GM12878 (cell line): ENCODE results near the gene OR10G8. TPM values are rescaled to one million over a fixed set of nuclear protein-coding genes. Genes with fewer than 3 reads are reported as not detected.

ENCODE experiments used
- ATAC-seq: fragments of 200-7000 bp; cut with Tn5 transposase; 3 replicates; pipeline ENCODE4 v1.9.1; 2020; ENCODE audit warnings: mild to moderate bottlenecking, moderate library complexity
- BruUV-seq: library from RNA; stranded (reverse); fragments of 400-500 nt; replicated peaks from 2 replicates; lab custom pipeline; 2021; lab: Mats Ljungman, UMichigan
- CTCF ChIA-PET: fragments of 300-600 bp; sonication (Branson Sonifier 250); formaldehyde crosslinking; extraction: SDS; loops from one replicate; lab custom pipeline; 2021; ENCODE audit warnings: inconsistent platforms; lab: Yijun Ruan, JAX
- POLR2A ChIA-PET: fragments of 350-600 bp; formaldehyde crosslinking; extraction: SDS; loops from one replicate; lab custom pipeline; 2021; ENCODE audit warnings: inconsistent platforms; lab: Charles Lee
- RAD21 ChIA-PET: fragments of 300-600 bp; sonication (Branson Sonifier 250); formaldehyde crosslinking; loops from one replicate; lab custom pipeline; 2023; ENCODE audit warnings: antibody characterized with exemption; ENCODE audit not compliant: unreplicated experiment; lab: Charles Lee
- SMC1A ChIA-PET: fragments of 300-600 bp; sonication (Branson Sonifier 250); formaldehyde crosslinking; loops from one replicate; lab custom pipeline; 2023; ENCODE audit not compliant: unreplicated experiment, uncharacterized antibody; lab: Charles Lee
- DNase-seq: peaks from one replicate; pipeline ENCODE4 v3.0.0-alpha.2; 2011; ENCODE audit warnings: low read depth, low spot score
- FAIRE-seq: peaks from 3 replicates; lab custom pipeline; 2011; peaks lifted over from hg19 to GRCh38; lab: Jason Lieb, UNC
- H2AFZ ChIP-seq: 2 replicates; pipeline ENCODE4 v1.6.0; 2011; ENCODE audit warnings: low read depth, low read length, control low read depth; ENCODE audit not compliant: control insufficient read depth
- H3K27ac ChIP-seq: 2 replicates; pipeline ENCODE4 v1.5.1; 2011; ENCODE audit warnings: control low read depth; ENCODE audit not compliant: control insufficient read depth, insufficient read depth
- H3K27me3 ChIP-seq, 2 experiments: replicated peaks in 1 of 2; 2 replicates each; pipeline versions ENCODE4 v1.6.0 to v1.6.1; 2011; ENCODE audit warnings: low read length in 1 of 2; ENCODE audit not compliant: control insufficient read depth in 2 of 2, insufficient read depth in 2 of 2
- H3K36me3 ChIP-seq, 2 experiments: 2 replicates each; pipeline ENCODE4 v1.5.1; 2011; ENCODE audit warnings: low read length in 1 of 2; ENCODE audit not compliant: control insufficient read depth in 2 of 2, insufficient read depth in 2 of 2
- H3K4me1 ChIP-seq: 2 replicates; pipeline ENCODE4 v1.6.1; 2011; ENCODE audit warnings: mild to moderate bottlenecking, low read length, moderate library complexity, mixed read lengths; ENCODE audit not compliant: control insufficient read depth, insufficient read depth
- H3K4me2 ChIP-seq: 2 replicates; pipeline ENCODE4 v1.6.0; 2011; ENCODE audit warnings: control low read depth; ENCODE audit not compliant: control insufficient read depth, insufficient read depth
- H3K4me3 ChIP-seq: fragments of 200-600 bp; sonication (generic); 2 replicates; pipeline ENCODE4 v1.5.1; 2016
- H3K79me2 ChIP-seq: 2 replicates; pipeline ENCODE4 v1.6.0; 2011; ENCODE audit warnings: low read length; ENCODE audit not compliant: control insufficient read depth, insufficient read depth
- H3K9ac ChIP-seq: 2 replicates; pipeline ENCODE4 v1.8.0; 2011; ENCODE audit warnings: low read length, control low read depth, mixed read lengths; ENCODE audit not compliant: control insufficient read depth, insufficient read depth
- H3K9me3 ChIP-seq: replicated peaks from 3 replicates; pipeline ENCODE4 v1.5.1; 2011; ENCODE audit warnings: mild to moderate bottlenecking, low read length; ENCODE audit not compliant: control insufficient read depth, insufficient read depth
- H4K20me1 ChIP-seq: 2 replicates; pipeline ENCODE4 v1.6.0; 2011; ENCODE audit not compliant: control insufficient read depth, insufficient read depth
- CBX5 ChIP-seq: sonication (generic); IDR thresholded peaks from 2 replicates; pipeline ENCODE4 v1.6.1; 2016; ENCODE audit warnings: low read depth, moderate library complexity, mild to moderate bottlenecking, inconsistent platforms
- CEBPZ ChIP-seq: fragments of 150-350 bp; IDR thresholded peaks from 2 replicates; pipeline ENCODE4 v1.6.1; 2016; ENCODE audit warnings: low read depth, low read length
- CHD2 ChIP-seq: IDR thresholded peaks from 2 replicates; pipeline ENCODE4 v1.6.1; 2011; ENCODE audit warnings: low read depth, low read length, improper control_type of control experiment, borderline replicate concordance
- CREB1 ChIP-seq: IDR thresholded peaks from 2 replicates; pipeline ENCODE4 v1.6.1; 2012; ENCODE audit warnings: low read depth, mild to moderate bottlenecking, inconsistent platforms
- EP300 ChIP-seq, 2 experiments: fragments of 150-350 bp in 1 of 2; IDR thresholded peaks; 2 replicates each; pipeline ENCODE4 v1.6.1; 2011 to 2012; ENCODE audit warnings: low read depth in 2 of 2, low read length in 2 of 2, borderline replicate concordance in 1 of 2, improper control_type of control experiment in 1 of 2, inconsistent platforms in 1 of 2; ENCODE audit not compliant: control insufficient read depth in 1 of 2
- JUNB ChIP-seq: IDR thresholded peaks from 2 replicates; pipeline ENCODE4 v1.6.1; 2016; ENCODE audit warnings: antibody characterized with exemption, mild to moderate bottlenecking
- RCOR1 ChIP-seq: conservative IDR thresholded peaks from 2 replicates; pipeline ENCODE4 v1.6.1; 2012; ENCODE audit warnings: low read depth, low read length, improper control_type of control experiment
- RFX5 ChIP-seq: IDR thresholded peaks from 2 replicates; pipeline ENCODE4 v1.6.1; 2011; ENCODE audit warnings: low read depth, low read length, improper control_type of control experiment
- SIX5 ChIP-seq: IDR thresholded peaks from 2 replicates; pipeline ENCODE4 v1.6.1; 2011; ENCODE audit warnings: mild to moderate bottlenecking, low read depth, low read length, moderate library complexity; ENCODE audit not compliant: severe bottlenecking
- TCF7 ChIP-seq: IDR thresholded peaks from 2 replicates; pipeline ENCODE4 v1.6.1; 2014; ENCODE audit warnings: antibody characterized with exemption, borderline replicate concordance
- USF2 ChIP-seq: IDR thresholded peaks from 2 replicates; pipeline ENCODE4 v1.6.1; 2011; ENCODE audit warnings: low read depth, low read length, improper control_type of control experiment, borderline replicate concordance
- ZNF622 ChIP-seq: fragments of 450-650 bp; IDR thresholded peaks from 2 replicates; pipeline ENCODE4 v1.6.1; 2017; ENCODE audit warnings: mild to moderate bottlenecking, inconsistent platforms
- ZNF687 ChIP-seq: fragments of 450-650 bp; IDR thresholded peaks from 2 replicates; pipeline ENCODE4 v1.6.1; 2017; ENCODE audit warnings: mild to moderate bottlenecking, moderate library complexity
- in situ Hi-C: fragments of 300-500 bp; cut with MboI; formaldehyde crosslinking; loops from 9 replicates; pipeline ENCODE4 v1.14.3; 2018; ENCODE audit warnings: mixed read lengths
- intact Hi-C: fragments of 100-400 bp; cut with micrococcal nuclease; formaldehyde crosslinking; loops from one replicate; pipeline ENCODE4 v1.14.2; 2022; ENCODE audit not compliant: unreplicated experiment
- polyA plus RNA-seq, 11 experiments: library from polyadenylated mRNA; depleted of rRNA in 4 of 11; unstranded in 6 of 11; stranded (reverse) in 5 of 11; fragments of >200 nt; fragmentation: Nextera tagmentation in 4 of 11; fragmentation: Illumina TruSeq in 1 of 11; extraction: Ambion mirVana in 4 of 11; extraction: Trizol in 1 of 11; gene quantifications; 1 replicate in 1 of 11; 2 replicates in 10 of 11; pipeline versions ENCODE4 v1.2.1 to v1.2.3, GENCODE V29; 2011 to 2016; ENCODE audit warnings: inconsistent platforms in 2 of 11, missing spikeins in 2 of 11, low read depth in 1 of 11
- total RNA-seq, 4 experiments: library from RNA; depleted of rRNA in 3 of 4; stranded (reverse); fragments of >200 nt in 3 of 4; fragmentation: Illumina TruSeq in 1 of 4; extraction: Trizol in 1 of 4; gene quantifications; 2 replicates each; pipeline versions ENCODE4 v1.2.1 to v1.2.3, GENCODE V29; 2013 to 2021

The OR10G8 gene
- total and polyA plus RNA-seq, 10 of the 15 experiments (the other 5 are each of a cell fraction or from before 2014, with no cell fraction given): not detected

- TF ChIP-seq USF2 (no peak), ZNF687 (no peak), TCF7 (no peak), RCOR1 (no peak), CREB1 (no peak)
Observed at GRCh38 chr11:124026498-124026897, at the start of gene OR10G8 (continued).

GRCh38 chr11:123977731-123978347, 48.8 kb upstream of the OR10G8 start, which contains the start of gene OR10S1:
OR10S1 (minus strand) TSS chr11:123977781; CDS start chr11:123977664, 117 bp downstream.
- no peaks in the 10 kb centered on the region for H4K20me1 ChIP-seq
- no peaks in the 10 kb centered on the region for H3K36me3 ChIP-seq
- no peaks in the 10 kb centered on the region for H3K27me3 ChIP-seq
- H3K4me1 ChIP-seq: no peaks in the 10 kb centered on the region
- no peak within 1 kb of the TSS for H3K27ac ChIP-seq
- DNase-seq (no peak), FAIRE-seq (no peak), ATAC-seq (no peak)
- ChIA-PET RAD21 (no interaction called here), CTCF (no interaction called here), POLR2A (no interaction called here), SMC1A (no interaction called here)
- no peak within 1 kb of the TSS for H3K4me3 ChIP-seq
- H3K9me3 ChIP-seq: no peaks in the 10 kb centered on the region
- no peak for TF ChIP-seq JUNB
- TF ChIP-seq SIX5: no peak
- no peak for TF ChIP-seq ZNF622
- no peak for TF ChIP-seq EP300 (IDR thresholded peaks at IDR 0.05; ENCODE audit: borderline replicate concordance in 1 of 2, control insufficient read depth in 1 of 2, low read depth in 2 of 2, low read length in 2 of 2)
- TF ChIP-seq TCF7: no peak
- no peak for TF ChIP-seq CHD2
- no peak for TF ChIP-seq CBX5
- no peak for TF ChIP-seq CEBPZ
- TF ChIP-seq RFX5: no peak
- no peak within 1 kb of the TSS for H3K9ac ChIP-seq
- H3K4me2 ChIP-seq: no peak within 1 kb of the TSS
- intact Hi-C loops (no loop called here), in situ Hi-C loops (no loop called here)
- no peak within 1 kb of the TSS for H2AFZ ChIP-seq
- no peaks in the 10 kb centered on the region for H3K79me2 ChIP-seq
- BruUV-seq: no TSS peak
